Retina (tissue), 1 donor: Measurements from ENCODE around the gene NT5DC3.
"Not testable (repeated sequence)": the region's sequence is repeated elsewhere in the genome, so short reads cannot be mapped to it uniquely, and the experiment has no call there.

Experiments
- DNase-seq: peaks from one replicate; pipeline ENCODE4 v3.0.0-alpha.2; 2016

Gene NT5DC3

DNA sequence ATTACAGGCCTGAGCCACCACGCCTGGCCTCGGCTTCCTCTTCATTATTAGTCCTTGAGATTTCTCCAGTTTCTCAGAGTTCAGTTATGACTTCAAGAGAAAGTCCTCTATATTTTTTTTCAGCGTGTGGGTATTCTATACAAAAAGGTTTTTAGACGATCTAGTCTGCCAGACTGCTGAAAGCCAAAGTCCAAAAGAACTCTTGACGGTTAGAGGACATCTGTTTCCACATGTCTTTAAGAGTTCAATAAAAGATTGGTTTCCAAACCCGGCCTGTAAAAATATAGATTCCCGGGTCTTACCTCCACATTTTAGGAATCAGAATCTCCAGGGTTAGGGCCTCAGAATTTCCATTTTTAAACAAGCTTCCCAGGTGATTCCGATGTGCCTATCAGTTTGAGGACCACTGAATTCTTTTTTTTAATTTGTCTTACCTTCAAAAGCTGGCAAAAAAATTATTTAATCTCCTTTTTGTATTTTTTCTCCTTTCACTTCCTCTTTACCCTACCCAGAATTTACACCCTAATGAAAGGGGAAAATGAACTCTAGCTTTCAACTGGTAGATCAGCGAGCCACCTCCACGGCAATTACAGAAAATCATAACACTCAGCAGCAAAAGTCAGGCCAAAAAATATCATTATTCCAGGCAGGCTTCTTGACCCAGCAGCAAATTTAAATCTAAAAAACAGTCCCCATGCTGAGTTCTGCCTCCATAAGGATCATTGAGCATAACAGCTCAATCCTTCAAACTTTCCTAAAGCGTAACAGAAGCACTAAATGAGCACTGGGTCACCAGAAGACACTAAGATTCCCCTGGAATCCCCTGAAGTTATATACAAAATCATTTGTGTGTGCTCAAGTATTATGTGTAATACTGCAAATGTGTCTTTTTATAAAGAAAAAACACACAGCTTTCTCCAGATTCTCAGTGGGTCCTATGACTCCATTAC is 8.7 kb downstream of the NT5DC3 start:
- no peak for DNase-seq

DNA sequence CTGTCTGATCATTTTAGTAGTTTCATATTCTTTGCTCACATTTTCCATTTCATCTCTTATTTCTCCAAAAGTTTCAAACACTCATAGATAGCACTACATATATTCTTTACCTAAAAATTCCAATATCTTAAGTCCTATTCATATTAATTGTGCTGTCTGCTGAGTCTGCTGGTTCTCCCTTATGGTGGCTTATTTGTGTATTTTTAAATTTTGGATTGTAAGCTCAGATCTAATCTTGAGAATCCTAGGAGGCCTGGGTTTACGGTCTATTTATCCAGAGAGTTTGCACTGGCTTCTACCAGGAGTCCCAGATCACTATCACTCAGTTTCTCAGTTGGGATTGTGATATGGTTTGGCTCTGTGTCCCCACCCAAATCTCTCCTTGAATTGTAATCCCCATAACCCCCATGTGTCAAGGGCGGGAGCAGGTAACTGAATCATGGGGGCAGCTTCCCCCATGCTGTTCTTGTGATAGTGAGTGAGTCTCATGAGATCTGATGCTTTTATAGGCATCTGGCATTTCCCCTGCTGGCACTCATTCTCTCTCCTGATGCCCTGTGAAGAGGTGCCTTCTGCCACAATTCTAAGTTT is 10.2 kb downstream of the NT5DC3 start:
- no peak for DNase-seq

DNA sequence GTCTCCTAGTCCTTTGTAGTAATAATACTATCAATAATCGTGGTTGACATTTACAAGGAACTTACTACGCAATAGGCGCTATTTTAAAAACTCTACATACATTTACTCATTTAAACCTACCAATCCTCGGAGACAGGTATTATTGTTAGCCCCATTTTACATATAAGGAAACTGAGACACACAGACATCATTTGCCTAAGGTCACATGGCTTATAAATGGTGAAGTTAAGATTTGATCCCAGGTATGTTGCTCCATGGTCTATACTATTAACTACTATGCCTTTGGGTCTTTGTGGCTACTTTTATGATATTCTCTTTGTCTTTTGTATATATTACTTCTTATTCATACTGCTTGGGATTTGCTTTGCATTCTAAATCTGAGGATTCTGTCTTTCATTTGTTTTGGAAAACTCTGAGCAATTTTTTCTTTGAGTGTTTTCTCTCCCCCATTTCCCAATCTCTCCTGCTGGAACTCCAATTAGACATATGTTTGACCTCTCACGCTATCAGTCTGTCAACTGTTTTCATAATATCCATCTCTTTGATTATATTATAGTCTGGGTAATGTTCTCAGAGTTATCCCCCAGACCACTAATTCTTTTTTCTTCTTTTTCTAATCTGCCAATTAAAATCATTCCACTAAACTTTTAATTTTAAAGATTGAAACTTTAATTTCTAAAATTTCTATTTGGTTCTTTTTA is 10.9 kb downstream of the NT5DC3 start:
- no peak for DNase-seq

DNA sequence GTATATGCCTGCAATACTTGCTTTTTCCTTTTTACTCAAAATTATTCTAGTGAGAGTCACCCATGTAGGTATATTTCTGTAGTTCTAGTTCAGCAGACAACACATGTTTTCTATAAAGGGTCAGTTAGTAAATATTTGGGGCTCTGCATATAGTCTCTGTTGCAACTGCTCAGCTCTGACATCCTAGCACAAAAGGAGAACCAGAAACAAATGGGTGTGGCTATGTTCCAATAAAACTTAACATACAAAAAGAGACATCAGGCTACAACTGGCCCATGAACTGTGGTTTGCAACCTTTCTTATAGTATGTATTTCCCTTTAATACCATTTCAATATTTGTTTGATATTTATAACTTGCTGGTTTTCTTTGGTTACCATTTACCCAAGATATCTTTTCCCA is 11.9 kb downstream of the NT5DC3 start:
- DNase-seq = no peak

DNA sequence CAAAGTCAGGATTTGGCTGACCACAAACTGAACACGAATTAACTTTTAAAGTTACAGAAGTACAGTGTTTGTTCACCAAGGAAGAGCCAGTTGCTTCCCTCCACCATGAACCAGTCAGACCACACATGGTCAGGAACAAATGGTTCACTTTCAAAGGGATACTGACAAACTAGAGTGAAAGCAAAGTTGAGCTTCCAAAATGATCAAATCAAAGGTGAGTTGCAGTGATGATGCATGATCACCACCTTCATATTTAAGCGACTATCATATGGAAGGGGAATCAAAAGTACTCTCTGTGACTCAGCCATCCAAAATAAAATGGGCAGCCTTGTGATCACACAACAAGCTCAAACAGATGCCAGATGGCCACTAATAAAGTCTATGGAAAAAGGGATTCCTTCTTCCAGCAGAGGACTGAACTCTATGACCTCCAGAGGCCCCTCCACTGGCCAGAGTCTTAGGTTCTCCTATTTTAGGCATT is 13.1 kb downstream of the NT5DC3 start:
- DNase-seq = no peak

DNA sequence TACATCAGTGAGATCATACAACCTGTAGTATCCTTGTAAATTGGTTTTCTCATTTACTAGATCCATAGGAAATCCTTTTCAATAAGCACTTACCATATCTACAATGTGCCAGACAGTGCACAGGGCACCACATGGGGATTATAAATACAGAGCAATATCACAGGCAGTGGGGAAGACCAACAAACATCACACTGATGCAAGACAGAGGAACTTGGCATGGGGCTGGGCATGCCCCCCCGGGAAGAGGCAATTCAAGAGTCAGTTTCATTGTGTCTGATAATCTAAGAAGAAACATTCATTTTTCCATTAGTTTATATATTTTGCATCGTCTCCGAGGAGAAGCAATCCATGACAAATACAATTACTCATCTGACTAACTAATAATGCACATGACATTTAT is 16.2 kb downstream of the NT5DC3 start:
- DNase-seq = no peak

DNA sequence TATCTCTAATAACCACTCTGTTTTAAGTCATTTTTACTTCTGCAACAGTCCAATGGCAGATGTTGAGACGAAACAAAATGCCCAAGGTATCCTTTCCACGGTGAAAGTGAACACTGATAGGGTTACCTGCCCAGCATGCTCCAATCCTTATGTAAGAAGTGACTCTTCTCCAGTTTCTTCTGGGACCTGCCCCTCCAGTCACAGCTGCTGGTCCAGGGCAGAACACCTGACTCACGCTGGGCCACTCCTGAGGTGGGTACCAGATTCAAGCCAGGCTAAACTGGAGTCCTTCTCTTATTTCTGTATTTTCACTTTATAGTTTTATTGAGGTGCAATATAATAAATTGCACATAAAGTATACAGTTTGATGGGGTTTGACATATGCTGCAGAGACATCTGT is 16.7 kb downstream of the NT5DC3 start:
- DNase-seq = no peak

DNA sequence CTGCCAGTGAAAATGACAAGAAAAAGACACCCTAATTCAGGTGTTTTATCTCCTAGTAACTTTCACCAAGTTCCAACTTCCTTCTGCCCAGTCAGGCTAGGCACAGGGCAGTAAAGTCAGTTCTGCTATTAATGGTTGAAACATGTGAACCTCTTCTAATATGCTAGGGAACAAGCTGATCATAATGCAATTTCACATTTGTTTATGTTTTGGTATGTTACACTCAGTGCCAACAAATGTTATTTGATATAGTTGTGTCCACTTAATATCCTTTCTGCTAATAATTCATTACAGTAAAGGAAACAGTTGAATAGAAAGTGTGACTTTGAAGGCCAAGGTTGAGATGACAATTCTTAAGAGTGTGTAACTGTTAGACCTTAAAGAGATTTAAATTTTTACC is 17.2 kb downstream of the NT5DC3 start:
- DNase-seq = no peak

DNA sequence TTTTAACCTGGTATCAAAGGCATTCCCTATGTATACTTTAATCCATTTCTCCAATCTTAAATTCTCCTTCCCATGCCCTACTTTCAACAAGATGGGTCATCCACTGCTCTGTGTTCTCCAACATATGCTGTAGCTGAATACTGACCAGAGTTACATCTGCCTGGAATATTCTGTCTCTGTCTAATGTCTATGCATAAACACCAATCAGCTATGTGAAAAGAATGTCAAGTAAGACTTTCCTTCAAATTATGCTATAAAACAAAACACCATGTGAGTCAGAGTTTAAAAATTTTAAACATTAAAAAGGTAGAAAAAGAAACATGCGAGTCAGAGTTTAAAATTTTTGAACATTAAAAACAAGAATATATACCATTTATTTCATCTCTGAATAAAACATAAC is 19.3 kb downstream of the NT5DC3 start:
- no peak for DNase-seq

DNA sequence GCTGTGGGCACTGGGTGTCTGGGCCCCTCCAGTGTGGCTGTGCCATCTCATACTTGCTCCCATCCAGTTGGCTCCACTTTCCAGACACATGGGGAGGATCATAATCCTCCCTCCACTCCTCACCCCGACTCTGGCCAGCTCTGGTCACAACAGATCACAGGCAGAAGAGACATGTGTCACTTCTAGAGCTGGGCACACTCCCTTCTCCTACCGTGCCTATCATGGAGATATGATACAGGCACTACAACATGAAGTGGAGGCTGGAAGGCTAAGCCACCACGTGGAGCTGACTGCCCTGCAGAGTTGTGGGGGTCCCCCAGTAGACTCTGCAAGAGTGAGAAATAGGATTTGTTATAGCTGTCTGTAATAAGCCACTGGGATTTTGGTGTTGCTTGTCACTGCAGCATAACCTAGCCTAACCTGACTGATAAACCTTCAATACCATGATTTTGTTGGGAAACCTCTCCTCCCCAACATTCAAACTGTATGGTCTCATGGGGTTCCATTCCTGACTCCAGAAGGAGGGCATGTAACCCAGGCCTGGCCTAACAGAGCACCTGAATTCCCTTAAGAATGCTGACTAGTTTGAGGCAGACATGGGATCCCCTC is 20.0 kb downstream of the NT5DC3 start:
- no peak for DNase-seq

DNA sequence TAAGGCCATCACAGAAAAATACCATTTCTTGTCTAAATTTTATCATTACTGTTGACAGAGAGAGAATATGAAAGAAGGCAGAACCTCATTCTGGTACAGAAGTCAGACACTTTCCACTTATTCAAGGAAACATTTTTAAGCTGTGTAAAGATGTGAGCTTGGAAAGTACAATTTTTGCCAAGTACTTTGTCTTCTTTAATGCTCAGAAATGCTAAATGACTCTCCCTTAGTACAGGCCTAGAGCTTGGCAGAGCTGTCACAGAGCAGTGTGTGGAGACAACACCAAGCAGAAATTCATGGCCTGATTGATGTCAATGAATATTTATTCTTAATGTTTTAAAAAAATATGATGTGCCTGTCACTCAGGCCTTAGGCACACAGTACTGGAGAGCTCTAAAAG is 20.7 kb downstream of the NT5DC3 start:
- DNase-seq = no peak

DNA sequence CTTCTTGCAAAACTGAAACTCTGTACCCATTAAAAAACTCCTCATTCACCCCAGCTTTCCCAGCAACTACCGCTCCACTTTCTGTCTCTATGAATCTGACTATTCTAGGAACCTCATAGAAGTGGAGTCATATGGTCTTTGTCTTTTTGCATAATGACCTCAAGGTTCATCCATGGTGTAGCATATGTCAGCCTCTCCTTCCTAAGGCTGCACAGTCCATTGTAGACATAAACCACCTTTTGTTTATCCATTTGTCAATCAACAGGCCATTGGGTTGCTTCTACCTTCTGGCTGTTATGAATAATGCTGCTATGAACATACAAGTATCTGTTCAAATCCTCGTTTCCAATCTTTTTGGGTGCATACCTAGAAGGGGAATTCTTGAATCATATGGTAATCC is 21.1 kb downstream of the NT5DC3 start:
- DNase-seq = no peak

DNA sequence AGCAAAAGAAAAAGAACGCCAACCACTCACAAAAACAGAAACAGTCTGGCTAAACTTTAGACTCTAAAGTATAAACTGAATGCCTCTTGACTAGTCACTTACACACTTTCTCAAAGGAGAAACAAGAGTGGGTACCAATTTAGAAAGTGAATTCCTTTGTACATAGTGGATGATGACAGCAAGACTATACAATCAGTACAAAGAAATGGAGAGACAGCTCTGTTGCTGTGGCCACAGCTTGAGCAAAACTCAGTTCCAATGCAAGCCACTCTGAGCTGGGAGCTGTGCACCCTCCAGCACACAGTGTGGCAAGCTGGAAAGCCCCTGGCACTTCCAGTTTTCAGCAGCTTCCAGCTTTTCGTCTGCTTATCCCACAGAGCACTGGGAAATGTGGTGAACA is 21.7 kb downstream of the NT5DC3 start:
- no peak for DNase-seq

DNA sequence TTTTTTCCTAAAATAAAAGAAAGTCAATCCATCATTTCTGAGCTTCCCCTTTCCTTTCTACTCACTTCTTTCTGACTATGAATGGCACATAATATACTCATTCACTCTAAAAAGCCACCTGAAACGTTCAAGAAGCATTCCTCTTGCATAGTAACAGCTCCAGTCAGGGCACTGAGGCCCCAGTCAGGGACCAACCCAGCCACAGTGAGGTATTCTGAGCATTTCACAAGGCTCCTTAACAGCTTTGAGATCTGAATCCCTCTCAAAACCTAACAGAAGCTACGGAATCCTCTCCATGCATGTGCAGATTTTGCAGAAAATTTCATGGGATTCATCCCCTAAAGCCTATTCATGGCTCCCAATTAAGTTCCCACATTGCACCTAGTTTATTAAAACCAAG is 23.2 kb downstream of the NT5DC3 start:
- DNase-seq = no peak

DNA sequence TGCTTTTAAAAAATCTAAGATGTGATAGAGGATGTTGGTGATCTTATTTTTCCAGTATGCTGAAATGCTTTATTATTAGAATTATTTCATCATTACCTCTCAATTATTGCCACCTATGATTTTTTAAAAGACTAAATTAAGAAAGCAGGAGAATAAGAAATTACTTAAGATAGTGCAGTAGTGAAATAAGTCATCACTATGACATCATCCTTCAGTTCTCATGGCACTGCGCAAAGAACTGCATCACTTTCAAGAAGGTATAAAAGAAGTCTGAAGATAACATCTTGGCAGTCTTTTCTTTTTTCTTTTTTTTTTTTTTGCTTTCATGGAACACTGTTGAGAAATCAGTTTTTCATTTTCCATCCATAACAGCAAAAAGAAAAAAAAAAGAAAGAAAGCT is 24.4 kb downstream of the NT5DC3 start:
- no peak for DNase-seq

DNA sequence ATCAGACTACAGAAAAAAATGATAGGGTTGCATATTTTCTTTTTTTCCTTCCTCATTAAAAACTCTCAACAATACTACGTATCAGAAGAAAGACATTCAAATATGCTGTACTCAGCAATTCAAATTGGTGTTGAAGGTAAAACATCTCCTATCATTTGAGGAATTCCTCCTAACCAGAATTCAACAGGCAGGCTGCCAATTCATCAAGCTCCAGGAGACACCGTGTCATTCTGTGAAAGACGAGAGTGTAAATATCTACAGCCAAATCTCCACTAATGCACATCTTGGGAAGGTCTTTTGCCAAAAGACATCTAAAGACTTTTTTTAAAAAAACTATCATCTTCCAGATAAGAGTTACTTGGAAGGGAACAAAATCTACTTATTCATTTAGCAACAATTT is 26.6 kb downstream of the NT5DC3 start:
- DNase-seq = no peak

DNA sequence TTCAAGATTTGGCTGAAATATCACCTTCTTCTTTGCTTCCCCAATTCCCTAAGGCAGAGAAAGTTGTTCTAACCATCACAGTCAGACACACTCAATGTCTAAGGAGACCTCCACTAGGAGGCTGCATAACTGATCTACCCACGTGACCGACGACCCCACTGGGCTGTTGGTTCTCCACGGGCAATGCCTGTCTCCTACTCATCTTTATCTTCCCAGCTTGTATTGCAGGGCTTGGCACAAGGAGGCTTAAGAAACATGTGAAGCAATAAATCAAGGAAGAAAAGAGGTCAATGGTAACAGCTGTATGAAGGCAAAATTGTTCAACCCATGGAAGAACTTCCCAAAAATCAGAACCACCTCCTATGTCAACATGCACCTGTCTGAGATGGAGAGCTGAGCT is 27.1 kb downstream of the NT5DC3 start:
- no peak for DNase-seq

DNA sequence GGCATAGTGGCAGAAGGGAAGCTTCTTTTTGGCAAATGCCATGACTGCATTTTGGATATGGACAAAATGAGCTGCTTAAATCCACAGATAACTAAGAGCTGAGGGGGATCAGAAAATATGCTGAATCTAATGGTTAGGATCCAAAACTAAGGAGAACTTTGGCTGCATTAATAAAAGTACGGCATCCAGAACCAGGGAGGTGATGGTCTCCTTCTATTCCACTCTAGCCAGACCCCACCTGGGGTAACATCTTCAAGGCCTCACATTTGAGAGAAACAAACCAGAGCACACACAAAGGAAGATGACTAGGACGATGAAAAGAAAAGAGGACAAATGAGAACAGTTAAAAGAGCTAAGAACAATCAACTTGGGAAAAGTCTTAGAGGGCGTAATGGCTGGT is 27.6 kb downstream of the NT5DC3 start:
- no peak for DNase-seq

DNA sequence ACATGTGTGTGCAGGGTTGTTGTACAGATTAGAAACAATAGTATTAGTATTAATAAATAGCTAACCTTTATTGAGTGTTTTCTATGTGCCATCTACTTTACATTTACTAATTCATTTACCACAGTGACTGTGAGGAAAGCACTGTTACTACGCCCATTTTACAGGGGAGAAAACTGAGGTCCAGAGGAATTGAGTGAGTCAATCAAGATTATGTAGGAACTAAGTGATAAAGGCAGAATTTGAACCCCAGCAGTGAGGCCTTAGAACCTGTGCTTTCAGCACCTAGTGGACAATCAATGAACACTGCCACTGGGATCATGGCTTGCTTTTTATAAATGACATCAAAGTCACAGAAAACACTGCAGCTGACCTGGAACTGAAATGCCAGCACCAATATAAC is 28.2 kb downstream of the NT5DC3 start:
- no peak for DNase-seq

DNA sequence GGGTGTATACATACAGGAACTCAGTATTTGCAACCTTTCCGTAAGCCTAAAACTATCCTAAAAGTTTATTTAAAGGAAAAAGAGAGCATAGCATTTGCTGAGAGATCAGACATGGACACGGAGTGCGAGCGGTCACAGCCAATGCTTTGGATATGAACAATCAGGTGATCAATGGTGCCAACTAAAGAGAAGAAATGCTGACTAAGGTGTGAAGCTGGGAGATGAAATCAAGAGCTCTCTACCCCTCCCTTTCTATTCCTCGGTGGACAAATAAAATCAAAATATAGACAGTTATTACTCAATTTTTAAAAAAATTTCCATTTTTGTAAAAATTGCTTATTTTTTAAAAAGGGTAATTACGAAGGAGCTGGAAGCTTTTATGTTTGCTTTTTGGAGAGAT is 29.2 kb downstream of the NT5DC3 start:
- no peak for DNase-seq

DNA sequence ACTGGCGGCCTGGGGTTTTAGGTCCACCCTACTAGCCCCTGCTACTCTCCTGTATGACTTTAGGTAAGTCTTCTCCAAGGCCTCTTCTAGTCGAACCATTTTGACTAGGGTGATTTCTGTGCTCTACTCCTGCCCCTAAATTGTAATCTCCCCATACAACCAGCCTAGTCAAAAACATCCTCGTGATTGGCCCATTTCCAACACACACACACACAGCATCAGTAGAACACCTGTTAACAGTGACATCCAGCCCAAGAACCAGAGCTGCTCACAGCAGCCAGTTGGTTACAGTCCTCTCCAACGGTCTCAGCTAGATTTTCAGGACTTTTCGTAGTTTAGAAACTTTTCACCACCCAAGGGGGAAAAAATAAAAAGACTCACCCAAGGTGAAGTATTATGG is 30.9 kb downstream of the NT5DC3 start:
- no peak for DNase-seq

DNA sequence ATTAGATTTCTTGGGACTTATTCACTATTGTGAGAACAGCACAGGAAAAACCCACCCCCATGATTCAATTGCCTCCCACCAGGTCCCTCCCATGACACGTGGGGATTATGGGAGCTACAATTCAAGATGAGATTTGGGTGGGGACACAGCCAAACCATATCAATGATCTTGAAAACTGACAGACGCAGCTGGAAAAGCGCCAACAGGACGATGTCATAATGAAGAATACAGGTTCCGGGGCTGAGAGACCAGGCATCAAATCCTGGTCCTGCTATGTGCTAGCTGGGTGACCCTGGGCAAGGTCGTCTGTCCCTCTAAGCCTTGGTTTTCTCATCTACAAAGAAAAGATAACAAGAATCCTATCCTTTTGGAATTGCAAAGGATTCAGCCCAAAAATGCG is 31.4 kb downstream of the NT5DC3 start:
- not testable (repeated sequence) for DNase-seq

DNA sequence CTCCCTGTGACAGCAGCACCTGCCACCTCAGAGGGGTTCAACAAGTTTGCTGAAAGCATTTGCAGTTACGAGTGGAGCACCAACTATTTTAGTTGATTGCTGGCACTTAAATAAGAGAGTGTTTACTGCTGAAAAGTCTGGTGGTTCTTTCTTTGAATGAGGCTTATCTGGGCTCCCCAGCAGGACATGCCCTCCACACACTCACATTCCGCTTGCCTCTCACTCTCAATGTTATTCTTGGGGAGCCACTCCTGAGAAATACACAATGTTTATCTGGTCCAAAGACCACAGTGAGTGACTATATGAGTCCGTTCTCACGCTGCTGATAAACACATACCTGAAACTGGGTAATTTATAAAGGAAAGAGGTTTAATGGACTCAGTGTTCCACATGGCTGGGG is 31.9 kb downstream of the NT5DC3 start:
- no peak for DNase-seq
